K562 (cell line): Measurements from ENCODE around the gene PLEKHM2. TPM values are rescaled to one million over a fixed set of nuclear protein-coding genes. Genes with fewer than 3 reads are reported as not detected.

Source experiments
- ARID3B ChIP-seq: fragments of 250-450 bp; sonication (Bioruptor Pico); IDR thresholded peaks from 2 replicates; pipeline ENCODE4 v1.4.0; 2020; ENCODE audit warnings: borderline replicate concordance
- E2F6 ChIP-seq, 2 experiments: IDR thresholded peaks; 2 replicates each; pipeline ENCODE4 v1.6.1; 2011; ENCODE audit warnings: borderline replicate concordance in 1 of 2, control low read depth in 1 of 2, low read depth in 1 of 2, low read length in 1 of 2, mild to moderate bottlenecking in 1 of 2, mixed read lengths in 1 of 2, moderate library complexity in 1 of 2; ENCODE audit not compliant: insufficient read depth in 1 of 2, insufficient read length in 1 of 2, poor library complexity in 1 of 2, severe bottlenecking in 1 of 2; ENCODE audit errors: extremely low read depth in 1 of 2
- HCFC1 ChIP-seq: IDR thresholded peaks from 2 replicates; pipeline ENCODE4 v1.6.1; 2012; ENCODE audit warnings: low read depth, low read length, improper control_type of control experiment
- KLF13 ChIP-seq: fragments of 450-650 bp; IDR thresholded peaks from 2 replicates; pipeline ENCODE4 v1.6.1; 2016; ENCODE audit warnings: missing genetic modification characterization, low read depth, mild to moderate bottlenecking, missing compliant biosample characterization, moderate library complexity, borderline replicate concordance
- LARP7 ChIP-seq: fragments of 450-650 bp; IDR thresholded peaks from 2 replicates; pipeline ENCODE4 v1.6.1; 2016
- NFRKB ChIP-seq: fragments of 450-650 bp; IDR thresholded peaks from 2 replicates; pipeline ENCODE4 v1.6.1; 2016; ENCODE audit warnings: low read depth
- NKRF ChIP-seq: fragments of 450-650 bp; IDR thresholded peaks from 2 replicates; pipeline ENCODE4 v1.6.1; 2016; ENCODE audit warnings: borderline replicate concordance
- NUFIP1 ChIP-seq: fragments of 450-650 bp; IDR thresholded peaks from 2 replicates; pipeline ENCODE4 v1.6.1; 2018; ENCODE audit not compliant: partially characterized antibody
- OTX1 ChIP-seq: fragments of 450-650 bp; formaldehyde crosslinking; IDR thresholded peaks from 2 replicates; pipeline ENCODE4 v1.4.0; 2022; ENCODE audit warnings: mild to moderate bottlenecking
- THRA ChIP-seq: fragments of 450-650 bp; IDR thresholded peaks from 2 replicates; pipeline ENCODE4 v1.6.1; 2017; ENCODE audit warnings: mild to moderate bottlenecking, moderate library complexity
- ZNF23 ChIP-seq: fragments of 250-450 bp; sonication (Bioruptor Pico); IDR thresholded peaks from 2 replicates; pipeline ENCODE4 v1.4.0; 2020; ENCODE audit warnings: mild to moderate bottlenecking
- polyA plus RNA-seq, 8 experiments: library from polyadenylated mRNA; depleted of rRNA in 4 of 8; stranded (reverse) in 5 of 8; unstranded in 3 of 8; fragments of >200 nt; fragmentation: Nextera tagmentation in 2 of 8; fragmentation: Illumina TruSeq in 1 of 8; extraction: Ambion mirVana in 2 of 8; extraction: Trizol in 1 of 8; gene quantifications; 2 replicates each; pipeline versions ENCODE4 v1.2.1 to v1.2.3, GENCODE V29; 2011 to 2014; ENCODE audit warnings: inconsistent platforms in 1 of 8, missing spikeins in 1 of 8
- total RNA-seq, 7 experiments: library from RNA; depleted of rRNA in 6 of 7; stranded (reverse); fragments of >200 nt in 6 of 7; fragmentation: Illumina TruSeq in 2 of 7; extraction: Trizol in 2 of 7; gene quantifications; 2 replicates each; pipeline versions ENCODE4 v1.2.1 to v1.2.3, GENCODE V29; 2011 to 2021; ENCODE audit warnings: low replicate concordance in 1 of 7

Gene PLEKHM2
- total and polyA plus RNA-seq, 9 of the 15 experiments (the other 6 are each of a cell fraction or from before 2014, with no cell fraction given): 0.27 to 63.7 (median 33.2) TPM

GRCh38 chr1:15684468-15685291, 560 bp downstream of the PLEKHM2 start (continued):
- TF ChIP-seq THRA (no peak), NFRKB (no peak), NKRF (no peak), HCFC1 (no peak), ARID3B (CRISPR knock-in tag) (no peak), LARP7 (no peak), KLF13 (tag) (no peak), OTX1 (CRISPR knock-in tag) (no peak), ZNF23 (CRISPR knock-in tag) (no peak), E2F6 (IDR thresholded peaks at IDR 0.05; ENCODE audit: borderline replicate concordance in 1 of 2, extremely low read depth in 1 of 2, insufficient read depth in 1 of 2, insufficient read length in 1 of 2, low read depth in 1 of 2, low read length in 1 of 2, poor library complexity in 1 of 2, severe bottlenecking in 1 of 2) (peak in 1 of 2 experiments; percentile 24), NUFIP1 (no peak)
